Choroid plexus epithelial cell (primary cell): ENCODE results near the gene PLAAT4.

Experiments
- DNase-seq: peaks from one replicate; pipeline ENCODE4 v3.0.0-alpha.2; 2010; ENCODE audit warnings: low read depth
- H3K4me3 ChIP-seq: 2 replicates; pipeline ENCODE4 v1.5.1; 2011; ENCODE audit warnings: low read depth, mild to moderate bottlenecking, control low read depth, low read length, moderate library complexity
- TF ChIP-seq, protein P1 (sequence below): conservative IDR thresholded peaks from 2 replicates; pipeline ENCODE4 v1.5.1; 2011; ENCODE audit warnings: low read depth, mild to moderate bottlenecking, control low read depth, inconsistent platforms, low read length, moderate library complexity

The PLAAT4 gene

GRCh38 chr11:63510360-63511047 is 26.1 kb upstream of the PLAAT4 start:
- TF ChIP-seq, protein P1, sequence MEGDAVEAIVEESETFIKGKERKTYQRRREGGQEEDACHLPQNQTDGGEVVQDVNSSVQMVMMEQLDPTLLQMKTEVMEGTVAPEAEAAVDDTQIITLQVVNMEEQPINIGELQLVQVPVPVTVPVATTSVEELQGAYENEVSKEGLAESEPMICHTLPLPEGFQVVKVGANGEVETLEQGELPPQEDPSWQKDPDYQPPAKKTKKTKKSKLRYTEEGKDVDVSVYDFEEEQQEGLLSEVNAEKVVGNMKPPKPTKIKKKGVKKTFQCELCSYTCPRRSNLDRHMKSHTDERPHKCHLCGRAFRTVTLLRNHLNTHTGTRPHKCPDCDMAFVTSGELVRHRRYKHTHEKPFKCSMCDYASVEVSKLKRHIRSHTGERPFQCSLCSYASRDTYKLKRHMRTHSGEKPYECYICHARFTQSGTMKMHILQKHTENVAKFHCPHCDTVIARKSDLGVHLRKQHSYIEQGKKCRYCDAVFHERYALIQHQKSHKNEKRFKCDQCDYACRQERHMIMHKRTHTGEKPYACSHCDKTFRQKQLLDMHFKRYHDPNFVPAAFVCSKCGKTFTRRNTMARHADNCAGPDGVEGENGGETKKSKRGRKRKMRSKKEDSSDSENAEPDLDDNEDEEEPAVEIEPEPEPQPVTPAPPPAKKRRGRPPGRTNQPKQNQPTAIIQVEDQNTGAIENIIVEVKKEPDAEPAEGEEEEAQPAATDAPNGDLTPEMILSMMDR: no peak
- H3K4me3 ChIP-seq: no peak overlapping the region
- peak; percentile 75 for DNase-seq

DNA sequence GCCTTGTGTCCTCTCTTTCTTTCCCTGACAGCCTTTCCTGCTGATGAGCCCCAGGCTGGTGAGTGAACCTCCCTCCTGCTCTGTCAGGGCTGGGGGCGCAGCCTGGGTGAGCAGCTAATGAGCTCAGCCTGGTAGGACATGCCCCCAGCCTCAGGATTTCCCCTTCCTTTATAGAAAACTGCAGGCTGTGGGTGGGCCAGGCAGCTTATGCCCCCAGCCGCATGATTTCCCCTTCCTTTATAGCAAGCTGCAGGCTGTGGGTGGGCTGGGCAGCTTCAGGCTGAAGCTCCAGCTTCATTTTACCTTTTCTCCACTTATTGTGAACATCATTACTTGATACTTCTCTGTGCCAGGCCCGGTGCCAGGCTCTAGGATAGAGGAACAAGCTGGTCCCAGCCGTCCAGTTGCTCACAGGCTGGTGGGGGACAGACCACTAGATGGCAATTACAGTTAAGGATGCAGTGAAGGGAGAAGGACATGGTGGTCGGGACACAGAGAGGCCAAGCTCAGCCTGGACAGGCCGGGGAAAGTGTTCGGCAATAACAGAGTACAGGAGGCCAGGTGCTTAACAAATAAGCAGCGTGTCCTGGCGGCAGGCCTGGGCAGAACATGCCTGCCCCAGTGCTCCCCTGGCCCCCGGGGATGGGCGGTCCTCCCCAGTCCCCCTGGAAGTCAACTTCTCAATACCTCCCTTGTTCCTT is 25.4 kb upstream of the PLAAT4 start:
- TF ChIP-seq, protein P1: peak; percentile 15
- H3K4me3 ChIP-seq: no peak overlapping the region
- no peak for DNase-seq

- DNase-seq: no peak
- no peak overlapping the region for H3K4me3 ChIP-seq
- TF ChIP-seq, protein P1: no peak
Measured at GRCh38 chr11:63512816-63513215, 23.8 kb upstream of the PLAAT4 start.

DNA sequence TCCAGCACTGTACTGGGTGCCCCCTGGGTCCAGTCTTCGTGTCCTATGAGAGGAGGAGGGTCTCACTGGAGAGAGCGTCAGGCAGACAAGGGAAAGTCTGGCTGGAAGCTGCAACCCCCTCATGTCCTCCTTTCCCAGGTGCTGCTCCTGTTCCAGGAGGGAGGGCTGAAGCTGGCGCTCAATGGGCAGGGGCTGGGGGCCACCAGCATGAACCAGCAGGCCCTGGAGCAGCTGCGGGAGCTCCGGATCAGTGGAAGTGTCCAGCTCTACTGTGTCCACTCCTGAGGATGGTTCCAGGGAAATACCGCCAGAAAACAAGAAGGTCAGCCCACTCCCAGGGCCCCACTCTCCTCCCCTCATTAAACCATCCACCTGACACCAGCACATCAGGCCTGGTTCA is 20.5 kb upstream of the PLAAT4 start:
- TF ChIP-seq, protein P1: no peak

GRCh38 chr11:63517156-63517555 is 19.5 kb upstream of the PLAAT4 start:
- no peak for DNase-seq
- TF ChIP-seq, protein P1: no peak
- no peak overlapping the region for H3K4me3 ChIP-seq

More for the DNA sequence above, 20.5 kb upstream of the PLAAT4 start:
- no peak overlapping the region for H3K4me3 ChIP-seq
- DNase-seq: no peak

GRCh38 chr11:63518548-63518947 is 18.1 kb upstream of the PLAAT4 start:
- no peak overlapping the region for H3K4me3 ChIP-seq
- TF ChIP-seq, protein P1: no peak
- DNase-seq: peak; percentile 96

DNA sequence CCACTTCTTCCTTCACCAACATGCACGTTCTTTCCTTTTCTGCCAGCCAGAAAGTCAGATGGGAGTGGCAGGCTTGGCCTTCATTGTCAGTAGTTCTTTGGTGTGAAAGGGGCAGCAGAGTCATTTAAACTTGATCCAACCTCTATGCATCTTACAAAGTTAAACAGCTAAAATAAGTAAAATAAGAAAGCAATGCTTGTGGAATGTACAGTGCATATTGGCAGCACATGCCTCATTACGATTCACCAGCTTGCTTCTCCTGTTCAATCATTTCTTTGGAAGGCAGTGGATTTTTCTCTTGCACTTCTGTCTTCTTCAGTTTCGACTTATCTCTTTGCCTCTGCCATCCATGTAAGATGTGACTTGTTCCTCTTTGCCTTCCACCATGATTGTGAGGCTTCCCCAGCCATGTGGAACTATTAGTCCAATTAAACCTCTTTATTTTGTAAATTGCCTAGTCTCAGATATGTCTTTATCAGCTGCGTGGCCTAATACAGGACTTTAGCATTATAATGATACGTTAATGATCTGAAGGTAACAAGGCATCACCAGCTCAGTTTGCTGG is 15.9 kb upstream of the PLAAT4 start:
- DNase-seq: peak; percentile 48
- TF ChIP-seq, protein P1: no peak
- no peak overlapping the region for H3K4me3 ChIP-seq
